ENCODE results near the gene DOP1B. TPM values are rescaled to one million over a fixed set of nuclear protein-coding genes. Genes with fewer than 3 reads are reported as not detected.
A peak's percentile ranks its signal among the peaks of the same experiment; 100 is the strongest.

Gene DOP1B
- total RNA-seq, 1 donor from 2014 or later, result 23.1 TPM

DNA sequence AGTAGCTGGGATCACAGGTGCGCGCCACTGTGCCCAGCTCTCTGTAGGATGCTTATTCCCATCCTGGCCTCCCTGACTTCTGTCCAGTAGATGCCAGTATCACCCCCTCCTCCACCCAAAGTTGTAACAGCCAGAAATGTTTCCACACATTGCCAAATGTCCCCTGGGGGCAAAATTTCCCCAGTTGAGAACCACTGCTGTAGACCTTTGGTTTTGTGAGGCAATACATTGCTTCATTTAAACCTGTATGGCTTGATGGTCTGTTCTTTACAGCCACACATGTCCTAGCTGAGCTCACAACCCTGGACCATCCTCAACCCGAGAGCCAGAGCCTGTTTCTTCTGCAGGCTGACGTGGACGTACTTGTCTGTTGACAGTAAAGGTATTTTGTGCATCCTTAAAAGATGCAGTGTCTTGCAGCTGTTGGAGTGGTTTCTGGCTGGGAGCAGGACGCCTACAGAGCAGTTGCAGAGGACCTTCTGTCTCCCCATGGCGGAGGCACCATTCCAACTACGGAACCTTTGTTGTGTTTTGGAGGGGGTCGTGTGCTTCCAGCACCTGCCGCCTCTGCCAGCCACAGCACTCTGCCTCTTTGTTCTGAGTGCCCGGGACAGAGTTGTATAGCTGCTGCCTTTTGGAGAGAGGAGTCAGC is 26.6 kb downstream of the DOP1B start:
- H3K27me3 Mint-ChIP-seq (ENCODE audit: low read depth), result no peaks in the 10 kb centered on the region
- DNase-seq (ENCODE audit: low spot score), result peak; percentile 47
- no peak overlapping the region for H3K27ac Mint-ChIP-seq (ENCODE audit: unreplicated experiment)
- H3K4me1 Mint-ChIP-seq (ENCODE audit: low read depth), result peaks cover 6% of the 10 kb centered on the region
- H3K4me3 Mint-ChIP-seq (ENCODE audit: unreplicated experiment), result no peak overlapping the region
- H3K9me3 Mint-ChIP-seq (ENCODE audit: low read depth), result peaks cover 8% of the 10 kb centered on the region
- TF ChIP-seq, protein P1, sequence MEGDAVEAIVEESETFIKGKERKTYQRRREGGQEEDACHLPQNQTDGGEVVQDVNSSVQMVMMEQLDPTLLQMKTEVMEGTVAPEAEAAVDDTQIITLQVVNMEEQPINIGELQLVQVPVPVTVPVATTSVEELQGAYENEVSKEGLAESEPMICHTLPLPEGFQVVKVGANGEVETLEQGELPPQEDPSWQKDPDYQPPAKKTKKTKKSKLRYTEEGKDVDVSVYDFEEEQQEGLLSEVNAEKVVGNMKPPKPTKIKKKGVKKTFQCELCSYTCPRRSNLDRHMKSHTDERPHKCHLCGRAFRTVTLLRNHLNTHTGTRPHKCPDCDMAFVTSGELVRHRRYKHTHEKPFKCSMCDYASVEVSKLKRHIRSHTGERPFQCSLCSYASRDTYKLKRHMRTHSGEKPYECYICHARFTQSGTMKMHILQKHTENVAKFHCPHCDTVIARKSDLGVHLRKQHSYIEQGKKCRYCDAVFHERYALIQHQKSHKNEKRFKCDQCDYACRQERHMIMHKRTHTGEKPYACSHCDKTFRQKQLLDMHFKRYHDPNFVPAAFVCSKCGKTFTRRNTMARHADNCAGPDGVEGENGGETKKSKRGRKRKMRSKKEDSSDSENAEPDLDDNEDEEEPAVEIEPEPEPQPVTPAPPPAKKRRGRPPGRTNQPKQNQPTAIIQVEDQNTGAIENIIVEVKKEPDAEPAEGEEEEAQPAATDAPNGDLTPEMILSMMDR (IDR thresholded peaks at IDR 0.05), result no peak
- peaks cover 6% of the 10 kb centered on the region for H3K36me3 Mint-ChIP-seq (ENCODE audit: low read depth)

DNA sequence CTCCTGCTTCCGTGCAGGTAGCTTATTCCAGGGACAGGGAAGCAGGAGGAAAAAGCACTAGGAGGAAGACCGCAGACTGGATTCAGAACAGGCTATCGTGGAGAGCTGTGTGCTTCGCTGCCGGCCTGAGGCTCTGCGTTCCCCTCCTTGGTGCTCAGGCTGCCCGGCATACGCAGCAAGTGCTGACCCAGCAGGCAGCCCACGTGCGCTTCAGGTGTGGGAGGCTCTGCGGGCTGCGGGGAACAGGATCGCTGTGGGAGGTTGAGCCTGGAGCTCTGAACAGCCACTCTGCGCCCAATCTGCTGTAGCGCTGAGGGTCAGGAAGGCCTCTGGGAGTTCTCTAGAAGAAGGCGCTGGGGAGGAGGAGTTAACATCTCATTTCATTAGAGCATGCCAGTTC is 27.9 kb downstream of the DOP1B start:
- Mint-ChIP-seq H3K36me3 (ENCODE audit: low read depth) (peaks cover 5% of the 10 kb centered on the region), H3K4me1 (ENCODE audit: low read depth) (peaks cover 13% of the 10 kb centered on the region), H3K4me3 (ENCODE audit: unreplicated experiment) (no peak overlapping the region), H3K27ac (ENCODE audit: unreplicated experiment) (no peak overlapping the region), H3K9me3 (ENCODE audit: low read depth) (no peaks in the 10 kb centered on the region), H3K27me3 (ENCODE audit: low read depth) (no peaks in the 10 kb centered on the region)
- DNase-seq (ENCODE audit: low spot score), result peak; percentile 55
- TF ChIP-seq, protein P1 (IDR thresholded peaks at IDR 0.05), result no peak

DNA sequence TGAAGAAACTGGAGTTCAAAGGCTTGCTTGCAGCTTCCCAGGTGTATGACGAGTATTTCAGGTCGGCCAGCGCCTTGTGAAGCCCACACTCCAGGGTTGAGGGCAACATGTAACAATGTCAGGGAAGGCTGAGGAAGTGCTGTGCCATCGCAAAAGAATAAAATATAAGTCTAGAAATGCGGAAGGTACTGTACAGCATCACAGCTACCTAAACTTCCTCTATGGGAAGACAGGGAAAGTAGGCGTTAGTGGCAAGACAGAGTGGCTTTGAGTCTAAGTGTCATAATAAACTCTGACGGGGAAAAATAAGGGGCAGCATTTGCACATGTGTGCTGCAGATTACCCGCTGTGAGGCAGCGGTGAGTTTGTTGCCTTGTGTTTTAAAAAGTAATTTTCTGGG is 28.9 kb downstream of the DOP1B start:
- H3K9me3 Mint-ChIP-seq (ENCODE audit: low read depth), result no peaks in the 10 kb centered on the region
- no peak overlapping the region for H3K27ac Mint-ChIP-seq (ENCODE audit: unreplicated experiment)
- TF ChIP-seq, protein P1 (IDR thresholded peaks at IDR 0.05), result no peak
- DNase-seq (ENCODE audit: low spot score), result peak; percentile 6
- no peaks in the 10 kb centered on the region for H3K27me3 Mint-ChIP-seq (ENCODE audit: low read depth)
- H3K36me3 Mint-ChIP-seq (ENCODE audit: low read depth), result peaks cover 5% of the 10 kb centered on the region
- H3K4me3 Mint-ChIP-seq (ENCODE audit: unreplicated experiment), result no peak overlapping the region
- peaks cover 13% of the 10 kb centered on the region for H3K4me1 Mint-ChIP-seq (ENCODE audit: low read depth)

DNA sequence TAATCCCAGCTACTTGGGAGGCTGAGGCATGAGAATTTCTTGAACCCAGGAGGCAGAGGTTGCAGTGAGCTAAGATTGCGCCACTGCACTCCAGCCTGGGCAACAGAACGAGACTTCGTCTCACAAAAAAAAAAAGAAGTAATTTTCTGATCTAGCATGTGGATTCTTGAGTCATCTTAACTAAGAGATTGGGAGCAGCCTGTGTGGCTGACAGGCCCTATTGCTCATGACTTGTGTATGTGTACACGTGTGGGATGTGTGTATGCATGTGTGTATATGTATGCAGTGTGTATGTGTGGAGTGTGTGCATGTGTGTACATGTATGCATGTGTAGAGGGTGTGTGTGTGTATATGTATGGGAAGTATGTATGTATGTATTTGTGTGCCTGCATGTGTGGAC is 29.5 kb downstream of the DOP1B start:
- H3K27me3 Mint-ChIP-seq (ENCODE audit: low read depth), result no peaks in the 10 kb centered on the region
- no peak overlapping the region for H3K27ac Mint-ChIP-seq (ENCODE audit: unreplicated experiment)
- TF ChIP-seq, protein P1 (IDR thresholded peaks at IDR 0.05), result no peak

DNA sequence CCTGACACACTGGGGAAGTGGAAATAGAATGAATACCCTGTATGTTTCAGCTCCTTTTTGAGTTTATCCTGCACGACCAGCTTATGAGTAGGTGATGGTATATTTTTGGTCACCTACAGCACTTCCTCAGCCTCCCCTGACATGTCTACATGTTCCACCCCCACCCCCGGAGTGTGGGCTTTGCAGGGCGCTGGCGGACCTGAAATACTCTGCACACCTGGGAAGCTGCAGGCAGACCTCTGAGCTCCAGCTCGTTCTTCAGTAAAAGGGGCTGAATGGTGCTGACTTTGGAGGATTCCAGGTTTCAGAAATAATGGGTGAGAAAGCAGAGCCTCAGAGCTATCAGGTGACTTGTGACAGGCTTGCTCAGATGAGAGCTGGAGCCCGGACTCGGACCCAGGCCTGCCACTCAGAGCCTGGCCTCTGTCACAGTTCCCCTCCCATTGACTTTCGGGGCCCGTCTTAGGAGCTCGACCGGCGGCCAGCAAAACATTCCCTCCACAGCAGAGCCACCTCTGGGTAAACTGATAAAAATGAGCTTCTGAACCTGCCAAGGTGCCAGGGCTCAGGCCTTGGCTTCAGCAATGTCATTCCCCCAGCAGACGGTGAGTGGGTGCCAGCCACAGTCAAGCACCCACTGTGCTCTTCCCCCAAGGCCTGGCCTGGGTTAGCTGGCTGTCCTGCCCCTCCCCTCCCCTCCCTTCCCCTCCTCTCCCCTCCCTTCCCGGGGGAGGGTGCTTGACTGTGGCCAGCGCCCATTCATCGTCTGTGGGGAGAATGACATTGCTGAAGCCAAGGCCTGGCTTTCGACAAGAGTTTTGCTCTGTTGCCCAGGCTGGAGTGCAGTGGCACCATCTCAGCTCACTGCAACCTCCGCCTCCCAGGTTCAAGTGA is 30.1 kb downstream of the DOP1B start:
- H3K4me1 Mint-ChIP-seq (ENCODE audit: low read depth), result peaks cover 13% of the 10 kb centered on the region
- no peak overlapping the region for H3K27ac Mint-ChIP-seq (ENCODE audit: unreplicated experiment)
- no peaks in the 10 kb centered on the region for H3K9me3 Mint-ChIP-seq (ENCODE audit: low read depth)
- H3K4me3 Mint-ChIP-seq (ENCODE audit: unreplicated experiment), result no peak overlapping the region
- no peaks in the 10 kb centered on the region for H3K27me3 Mint-ChIP-seq (ENCODE audit: low read depth)
- peaks cover 7% of the 10 kb centered on the region for H3K36me3 Mint-ChIP-seq (ENCODE audit: low read depth)
- DNase-seq (ENCODE audit: low spot score), result peak; percentile 37
- TF ChIP-seq, protein P1 (IDR thresholded peaks at IDR 0.05), result no peak

More for the DNA sequence above, 29.5 kb downstream of the DOP1B start:
- H3K4me3 Mint-ChIP-seq (ENCODE audit: unreplicated experiment), result no peak overlapping the region
- H3K36me3 Mint-ChIP-seq (ENCODE audit: low read depth), result peaks cover 7% of the 10 kb centered on the region
- no peaks in the 10 kb centered on the region for H3K9me3 Mint-ChIP-seq (ENCODE audit: low read depth)
- peaks cover 13% of the 10 kb centered on the region for H3K4me1 Mint-ChIP-seq (ENCODE audit: low read depth)
- peak; percentile 0 for DNase-seq (ENCODE audit: low spot score)

Data from chondrocyte (in vitro differentiated cells).